Tibial artery (tissue), 4 donors: ENCODE measurements around the gene KCNIP3.

Experiments
- DNase-seq, 2 donors: peaks; one replicate each; pipeline ENCODE4 v3.0.0-alpha.2; 2019
- H3K27ac ChIP-seq, 2 donors: fragments of 200-600 bp; sonication (generic) in 1 of 2; 1 replicate in 1 of 2; 2 replicates in 1 of 2; pipeline ENCODE4 v1.5.1; 2018 to 2019; ENCODE audit warnings: mild to moderate bottlenecking in 1 of 2
- H3K27me3 ChIP-seq, 2 donors: fragments of 200-600 bp; sonication (generic) in 1 of 2; one replicate each; pipeline versions ENCODE4 v1.5.1 to v1.6.0; 2016 to 2019
- H3K36me3 ChIP-seq, 3 donors: fragments of 200-600 bp; sonication (generic) in 2 of 3; one replicate each; pipeline ENCODE4 v1.5.1; 2016 to 2019; ENCODE audit warnings: mild to moderate bottlenecking in 2 of 3
- H3K4me1 ChIP-seq, 4 donors: fragments of 200-600 bp; sonication (generic) in 2 of 4; 1 replicate in 3 of 4; 2 replicates in 1 of 4; pipeline ENCODE4 v1.5.1; 2016 to 2019
- H3K4me3 ChIP-seq, 2 donors: fragments of 200-600 bp; sonication (generic) in 1 of 2; 1 replicate in 1 of 2; 2 replicates in 1 of 2; pipeline ENCODE4 v1.5.1; 2018 to 2019; ENCODE audit warnings: mild to moderate bottlenecking in 2 of 2
- H3K9me3 ChIP-seq, 3 donors: fragments of 200-600 bp; sonication (generic) in 1 of 3; one replicate each; pipeline ENCODE4 v1.5.1; 2016 to 2019
- intact Hi-C: fragments of 100-400 bp; cut with DNase I; formaldehyde crosslinking; loops from one replicate; pipeline ENCODE4 v1.15.0; 2023; ENCODE audit warnings: low total_unique reads
- TF ChIP-seq, protein P1 (sequence below), 2 experiments: fragments of 200-600 bp in 1 of 2; fragments of 450-650 bp in 1 of 2; IDR thresholded peaks; one replicate each; pipeline ENCODE4 v1.5.1; 2017 to 2019; ENCODE audit warnings: antibody characterized with exemption in 2 of 2, mild to moderate bottlenecking in 1 of 2, moderate library complexity in 1 of 2

The KCNIP3 gene

DNA sequence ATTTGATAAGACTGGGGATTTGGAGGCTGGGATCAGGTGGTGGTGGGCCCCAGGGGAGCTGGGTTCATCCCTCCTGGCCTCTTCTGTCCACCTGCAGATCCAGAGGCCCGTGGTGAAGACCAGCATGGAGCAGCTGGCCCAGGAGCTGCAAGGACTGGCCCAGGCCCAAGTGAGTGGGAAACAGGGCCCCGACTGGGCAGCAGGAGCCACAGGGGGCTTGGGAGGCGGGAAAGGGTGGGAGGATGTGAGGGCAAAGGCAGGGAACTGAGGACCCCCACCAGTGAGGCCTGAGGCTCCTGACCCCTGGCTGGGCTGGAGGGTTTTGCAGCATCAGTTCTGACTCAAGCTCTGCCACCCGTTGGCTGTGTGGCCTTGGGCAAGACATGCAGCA lies 11.6 kb upstream of the KCNIP3 start:
- no peak for DNase-seq
- H3K36me3 ChIP-seq: peaks cover 2 to 50% (median 6%) of the 10 kb centered on the region in 3 donors
- no peak overlapping the region for H3K27ac ChIP-seq
- intact Hi-C loops: no loop called here
- no peak overlapping the region for H3K4me3 ChIP-seq
- no peaks in the 10 kb centered on the region for H3K4me1 ChIP-seq
- H3K9me3 ChIP-seq: peaks cover 0 to 10% (median 3%) of the 10 kb centered on the region in 3 donors
- TF ChIP-seq, protein P1, sequence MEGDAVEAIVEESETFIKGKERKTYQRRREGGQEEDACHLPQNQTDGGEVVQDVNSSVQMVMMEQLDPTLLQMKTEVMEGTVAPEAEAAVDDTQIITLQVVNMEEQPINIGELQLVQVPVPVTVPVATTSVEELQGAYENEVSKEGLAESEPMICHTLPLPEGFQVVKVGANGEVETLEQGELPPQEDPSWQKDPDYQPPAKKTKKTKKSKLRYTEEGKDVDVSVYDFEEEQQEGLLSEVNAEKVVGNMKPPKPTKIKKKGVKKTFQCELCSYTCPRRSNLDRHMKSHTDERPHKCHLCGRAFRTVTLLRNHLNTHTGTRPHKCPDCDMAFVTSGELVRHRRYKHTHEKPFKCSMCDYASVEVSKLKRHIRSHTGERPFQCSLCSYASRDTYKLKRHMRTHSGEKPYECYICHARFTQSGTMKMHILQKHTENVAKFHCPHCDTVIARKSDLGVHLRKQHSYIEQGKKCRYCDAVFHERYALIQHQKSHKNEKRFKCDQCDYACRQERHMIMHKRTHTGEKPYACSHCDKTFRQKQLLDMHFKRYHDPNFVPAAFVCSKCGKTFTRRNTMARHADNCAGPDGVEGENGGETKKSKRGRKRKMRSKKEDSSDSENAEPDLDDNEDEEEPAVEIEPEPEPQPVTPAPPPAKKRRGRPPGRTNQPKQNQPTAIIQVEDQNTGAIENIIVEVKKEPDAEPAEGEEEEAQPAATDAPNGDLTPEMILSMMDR (IDR thresholded peaks at IDR 0.05): no peak
- H3K27me3 ChIP-seq: no peaks in the 10 kb centered on the region

DNA sequence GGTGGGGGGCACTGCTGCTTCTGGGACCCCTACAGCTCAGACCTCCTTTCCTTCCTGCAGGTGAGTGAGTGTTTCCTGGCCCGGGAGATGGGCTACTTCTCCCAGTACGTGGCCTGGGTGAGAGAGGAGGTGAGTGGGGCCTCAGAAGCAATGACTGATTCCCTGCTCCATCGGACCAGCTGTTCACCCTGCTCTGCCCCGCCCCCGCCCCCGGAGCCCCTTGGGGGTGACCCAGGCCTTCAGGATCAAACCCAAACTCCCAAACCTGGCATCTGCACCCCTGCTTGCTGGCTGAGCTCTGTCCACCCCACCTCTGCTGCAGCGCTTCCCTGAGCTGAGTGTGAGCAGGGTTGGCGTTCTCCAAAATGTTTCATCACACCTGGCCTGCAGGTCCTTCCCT lies 9.8 kb upstream of the KCNIP3 start:
- intact Hi-C loops: no loop called here
- DNase-seq: no peak
- Histone ChIP-seq H3K4me1 (no peaks in the 10 kb centered on the region), H3K4me3 (no peak overlapping the region), H3K27me3 (no peaks in the 10 kb centered on the region), H3K9me3 (peaks cover 3 to 26% (median 5%) of the 10 kb centered on the region in 3 donors), H3K36me3 (peaks cover 10 to 40% (median 10%) of the 10 kb centered on the region in 3 donors), H3K27ac (no peak overlapping the region)
- TF ChIP-seq, protein P1 (IDR thresholded peaks at IDR 0.05): no peak

DNA sequence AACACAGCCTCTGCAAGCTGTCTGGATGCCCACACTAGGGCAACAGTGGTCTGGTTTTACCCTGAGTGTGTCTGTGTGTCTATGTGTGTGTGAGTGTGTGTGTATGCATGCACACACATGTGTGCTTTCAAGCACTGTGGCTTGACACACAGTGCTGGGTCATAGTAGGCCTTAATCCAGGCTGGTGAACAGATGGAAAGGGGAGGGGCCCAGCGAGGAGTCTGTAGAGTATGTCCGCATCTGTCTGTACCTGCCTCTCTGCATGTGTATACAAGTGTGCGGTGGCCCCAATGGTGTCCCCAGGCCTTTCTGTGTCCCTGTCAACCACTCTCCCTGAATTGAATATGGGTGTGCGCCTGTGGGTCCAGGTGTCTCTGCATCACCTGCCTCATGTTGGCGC lies 9.3 kb upstream of the KCNIP3 start:
- no peak overlapping the region for H3K27ac ChIP-seq
- no peak for DNase-seq
- TF ChIP-seq, protein P1 (IDR thresholded peaks at IDR 0.05): no peak
- H3K4me1 ChIP-seq: no peaks in the 10 kb centered on the region
- H3K36me3 ChIP-seq: peaks cover 10 to 39% (median 10%) of the 10 kb centered on the region in 3 donors
- intact Hi-C loops: no loop called here
- no peak overlapping the region for H3K4me3 ChIP-seq
- no peaks in the 10 kb centered on the region for H3K27me3 ChIP-seq
- peaks cover 3 to 30% (median 9%) of the 10 kb centered on the region in 3 donors for H3K9me3 ChIP-seq

DNA sequence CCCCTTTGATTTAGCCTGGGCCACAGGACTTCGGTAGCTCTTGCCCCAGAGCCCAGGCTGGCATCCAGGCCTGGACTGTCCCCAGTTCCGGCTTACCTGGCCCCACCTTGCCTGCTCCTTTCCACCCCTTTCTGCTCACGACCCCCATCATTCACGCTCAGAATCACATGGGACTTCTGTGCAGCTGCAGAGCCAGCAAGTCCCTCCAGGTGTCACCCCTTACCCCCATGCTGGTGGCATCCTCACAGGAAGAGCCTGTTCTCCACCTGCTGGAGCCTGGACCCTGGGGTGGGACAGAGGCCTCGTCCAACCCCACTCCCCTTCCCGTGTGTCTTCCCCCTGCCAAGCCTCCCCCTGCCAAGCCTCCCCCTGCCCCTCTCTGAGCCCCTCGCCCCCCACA lies 7.9 kb upstream of the KCNIP3 start:
- Histone ChIP-seq H3K27ac (no peak overlapping the region), H3K4me1 (no peaks in the 10 kb centered on the region), H3K9me3 (peaks cover 3 to 31% (median 9%) of the 10 kb centered on the region in 3 donors), H3K36me3 (peaks cover 10 to 39% (median 10%) of the 10 kb centered on the region in 3 donors), H3K4me3 (no peak overlapping the region), H3K27me3 (no peaks in the 10 kb centered on the region)
- TF ChIP-seq, protein P1 (IDR thresholded peaks at IDR 0.05): no peak
- intact Hi-C loops: no loop called here
- DNase-seq: no peak

DNA sequence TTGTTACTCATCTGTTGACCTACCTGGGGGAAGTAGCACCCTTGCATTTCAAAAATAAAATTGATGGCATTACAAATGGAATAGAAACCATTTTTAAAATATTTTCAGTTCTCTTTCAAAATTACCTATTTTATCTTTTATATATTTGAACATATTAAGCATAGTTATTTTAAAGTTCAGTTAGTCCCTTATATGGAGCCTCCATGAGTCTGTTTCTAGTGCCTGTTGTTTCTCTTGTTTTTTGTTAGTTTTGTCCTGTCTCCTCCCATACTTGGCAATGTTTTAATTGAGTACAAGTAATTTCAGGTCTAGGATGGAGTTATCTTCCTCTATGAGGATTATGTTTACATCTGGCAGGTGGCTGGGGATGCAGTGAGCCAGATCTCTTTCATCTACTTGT lies 5.9 kb upstream of the KCNIP3 start:
- intact Hi-C loops: no loop called here
- Histone ChIP-seq H3K27me3 (peaks cover 0 to 3% of the 10 kb centered on the region in 2 donors), H3K9me3 (peaks cover 3 to 31% (median 9%) of the 10 kb centered on the region in 3 donors), H3K27ac (no peak overlapping the region), H3K36me3 (peaks cover 10 to 30% (median 10%) of the 10 kb centered on the region in 3 donors), H3K4me1 (no peaks in the 10 kb centered on the region), H3K4me3 (no peak overlapping the region)
- no peak for DNase-seq
- TF ChIP-seq, protein P1 (IDR thresholded peaks at IDR 0.05): no peak
